B cell (primary cell): ENCODE results near the gene MAD2L1BP. TPM values are rescaled to one million over a fixed set of nuclear protein-coding genes. Genes with fewer than 3 reads are reported as not detected.

ENCODE experiments used
- ATAC-seq: fragments of 200-7000 bp; cut with Tn5 transposase; one replicate; pipeline ENCODE4 v1.10.0; 2021; ENCODE audit warnings: low read depth, mild to moderate bottlenecking, moderate number of reproducible peaks, moderate library complexity
- CTCF ChIA-PET: fragments of 350-600 bp; sonication (Branson Sonifier 250); formaldehyde crosslinking; loops from one replicate; lab custom pipeline; 2021; ENCODE audit warnings: antibody characterized with exemption, inconsistent platforms; lab: Charles Lee
- POLR2A ChIA-PET: fragments of 350-600 bp; sonication (Branson Sonifier 250); formaldehyde crosslinking; loops from one replicate; lab custom pipeline; 2021; ENCODE audit warnings: antibody characterized with exemption; lab: Charles Lee
- DNase-seq: peaks from one replicate; pipeline ENCODE4 v3.0.0; 2013
- H2AFZ ChIP-seq: 2 replicates; pipeline ENCODE4 v1.6.1; 2012; ENCODE audit warnings: mild to moderate bottlenecking, low read depth, low read length; ENCODE audit not compliant: insufficient read depth, poor library complexity, severe bottlenecking
- H3K27ac ChIP-seq, 2 donors: 1 replicate in 1 of 2; 2 replicates in 1 of 2; pipeline ENCODE4 v1.5.1; 2012 to 2013; ENCODE audit warnings: low read length in 2 of 2, mild to moderate bottlenecking in 2 of 2, moderate library complexity in 1 of 2
- H3K27me3 ChIP-seq, 4 experiments: fragments of 200-600 bp in 1 of 4; sonication (generic) in 1 of 4; replicated peaks in 1 of 4; 1 replicate in 2 of 4; 2 replicates in 2 of 4; pipeline versions ENCODE4 v1.6.1 to v1.7.0; 2013 to 2016; ENCODE audit warnings: low read length in 3 of 4, mild to moderate bottlenecking in 2 of 4, mixed read lengths in 1 of 4, moderate library complexity in 1 of 4; ENCODE audit not compliant: insufficient read depth in 4 of 4, control insufficient read depth in 3 of 4; ENCODE audit errors: control extremely low read depth in 1 of 4
- H3K36me3 ChIP-seq, 2 experiments: replicated peaks in 1 of 2; 1 replicate in 1 of 2; 2 replicates in 1 of 2; pipeline versions ENCODE4 v1.6.1 to v1.7.1; 2013; ENCODE audit warnings: low read length in 1 of 2; ENCODE audit not compliant: insufficient read depth in 2 of 2, control insufficient read depth in 1 of 2; ENCODE audit errors: control extremely low read depth in 1 of 2, extremely low read depth in 1 of 2
- H3K4me1 ChIP-seq, 2 donors: fragments of 200-600 bp in 1 of 2; sonication (generic) in 1 of 2; 1 replicate in 1 of 2; 2 replicates in 1 of 2; pipeline versions ENCODE4 v1.5.1 to v1.6.1; 2013 to 2017; ENCODE audit warnings: low read length in 2 of 2; ENCODE audit not compliant: control insufficient read depth in 2 of 2, insufficient read depth in 2 of 2
- H3K4me2 ChIP-seq: replicated peaks from 2 replicates; pipeline ENCODE3; 2012; ENCODE audit warnings: mild to moderate bottlenecking, low read depth, low read length; ENCODE audit not compliant: poor library complexity, severe bottlenecking
- H3K4me3 ChIP-seq, 5 experiments: fragments of 200-600 bp in 1 of 5; sonication (generic) in 1 of 5; 1 replicate in 3 of 5; 2 replicates in 2 of 5; pipeline versions ENCODE4 v1.5.1 to v1.7.0; 2011 to 2016; ENCODE audit warnings: low read length in 4 of 5, mild to moderate bottlenecking in 4 of 5, low read depth in 2 of 5, control low read depth in 1 of 5, moderate library complexity in 1 of 5; ENCODE audit not compliant: insufficient read depth in 1 of 5; ENCODE audit errors: control extremely low read depth in 1 of 5, extremely low read depth in 1 of 5
- H3K79me2 ChIP-seq: fragments of 200-600 bp; sonication (generic); one replicate; pipeline ENCODE4 v1.6.0; 2016; ENCODE audit warnings: low read length; ENCODE audit not compliant: control insufficient read depth, insufficient read depth
- H3K9ac ChIP-seq: fragments of 200-600 bp; sonication (generic); 2 replicates; pipeline ENCODE4 v1.6.1; 2017; ENCODE audit warnings: mild to moderate bottlenecking, low read length, moderate library complexity
- H3K9me3 ChIP-seq, 3 donors: one replicate each; pipeline versions ENCODE4 v1.6.1 to v1.7.1; 2013; ENCODE audit warnings: low read length in 2 of 3; ENCODE audit not compliant: control insufficient read depth in 2 of 3, insufficient read depth in 1 of 3; ENCODE audit errors: control extremely low read depth in 1 of 3
- H4K20me1 ChIP-seq: 2 replicates; pipeline ENCODE4 v1.6.0; 2012; ENCODE audit warnings: mild to moderate bottlenecking, low read length; ENCODE audit not compliant: insufficient read depth, control insufficient read depth, poor library complexity, severe bottlenecking
- H3K27ac Mint-ChIP-seq: one replicate; pipeline ENCODE4 v1.8.0; 2021; ENCODE audit warnings: mixed read lengths
- H3K27me3 Mint-ChIP-seq: one replicate; pipeline ENCODE4 v1.8.0; 2021; ENCODE audit warnings: mixed read lengths
- H3K4me1 Mint-ChIP-seq: one replicate; pipeline ENCODE4 v1.8.0; 2021; ENCODE audit warnings: mixed read lengths
- H3K4me3 Mint-ChIP-seq: one replicate; pipeline ENCODE4 v1.8.0; 2021; ENCODE audit warnings: mixed read lengths
- H3K9me3 Mint-ChIP-seq: one replicate; pipeline ENCODE4 v1.8.0; 2022; ENCODE audit warnings: mixed read lengths; ENCODE audit not compliant: insufficient read depth
- EZH2 ChIP-seq: IDR thresholded peaks from 2 replicates; pipeline ENCODE4 v1.6.1; 2012; ENCODE audit warnings: borderline replicate concordance, low read depth, mild to moderate bottlenecking, moderate library complexity, low read length; ENCODE audit not compliant: insufficient read depth, poor library complexity, severe bottlenecking
- WGBS: methylation state at CpG from one replicate; pipeline ENCODE4 v1.1.5; 2013; ENCODE audit warnings: missing lambda C conversion rate; ENCODE audit not compliant: insufficient coverage; 5-methylcytosine and 5-hydroxymethylcytosine counted together
- intact Hi-C: fragments of 100-400 bp; cut with micrococcal nuclease; formaldehyde crosslinking; loops from one replicate; pipeline ENCODE4 v1.10.0; 2022
- polyA plus RNA-seq: library from polyadenylated mRNA; depleted of rRNA; stranded (reverse); fragments of >200 nt; gene quantifications from 2 replicates; pipeline ENCODE4 v1.2.3, GENCODE V29; 2012
- total RNA-seq, 2 donors: library from RNA; stranded (reverse); fragments of 120-200 nt in 1 of 2; gene quantifications; 1 replicate in 1 of 2; 2 replicates in 1 of 2; pipeline versions ENCODE4 v1.2.3 to v1.2.4, GENCODE V29; 2013 to 2022
- TF ChIP-seq, protein P1 (sequence below): fragments of 200-600 bp; IDR thresholded peaks from one replicate; pipeline ENCODE4 v1.8.0; 2022; ENCODE audit warnings: antibody characterized with exemption, mild to moderate bottlenecking

MAD2L1BP gene
- total and polyA plus RNA-seq, 2 donors (not counting 1 experiment from before 2014, with no cell fraction given), result 32.7 to 35.4 TPM

GRCh38 chr6:43593938-43594337 lies 41.7 kb upstream of the MAD2L1BP start:
- intact Hi-C loops, result no loop called here
- H3K4me1 Mint-ChIP-seq, result no peaks in the 10 kb centered on the region
- POLR2A ChIA-PET, result interaction anchor here (0.6 kb wide), 1 partner anchor 11 kb away, joined by 8 read pairs; no protein-coding TSS in a partner anchor
- H3K36me3 ChIP-seq, result peaks cover 7 to 44% of the 10 kb centered on the region in 2 experiments
- H3K9me3 Mint-ChIP-seq, result no peaks in the 10 kb centered on the region
- WGBS, result no CpG with 5 or more reads among the region's 1 CpG
- H3K4me1 ChIP-seq, result no peaks in the 10 kb centered on the region
- H3K9ac ChIP-seq, result no peak overlapping the region
- peaks cover 4% of the 10 kb centered on the region for H4K20me1 ChIP-seq
- H3K27me3 Mint-ChIP-seq, result no peaks in the 10 kb centered on the region
- CTCF ChIA-PET, result interaction anchor here (1.5 kb wide), 1 partner anchor 14 kb away, joined by 3 read pairs; no protein-coding TSS in a partner anchor
- no peak overlapping the region for H3K27ac Mint-ChIP-seq
- no peak overlapping the region for H3K4me2 ChIP-seq
- no peak for TF ChIP-seq EZH2
- H2AFZ ChIP-seq, result no peak overlapping the region
- no peak overlapping the region for H3K27ac ChIP-seq
- peaks cover 54% of the 10 kb centered on the region for H3K79me2 ChIP-seq
- H3K27me3 ChIP-seq, result no peaks in the 10 kb centered on the region
- DNase-seq (no peak), ATAC-seq (no peak)
- H3K4me3 ChIP-seq, result no peak overlapping the region
- H3K9me3 ChIP-seq, result no peaks in the 10 kb centered on the region
- no peak overlapping the region for H3K4me3 Mint-ChIP-seq

- H3K9me3 ChIP-seq, result no peaks in the 10 kb centered on the region
- no peak overlapping the region for H3K27ac ChIP-seq
- WGBS, result 100% methylated on average over 1 of the region's 2 CpGs
- POLR2A ChIA-PET, result no interaction called here
- DNase-seq, result no peak
- ATAC-seq, result no peak
- no peak overlapping the region for H3K4me2 ChIP-seq
- no peak overlapping the region for H3K4me3 ChIP-seq
- no peaks in the 10 kb centered on the region for H3K4me1 ChIP-seq
- CTCF ChIA-PET, result no interaction called here
- no peak overlapping the region for H2AFZ ChIP-seq
- no peaks in the 10 kb centered on the region for H4K20me1 ChIP-seq
- no peaks in the 10 kb centered on the region for H3K9me3 Mint-ChIP-seq
- no peaks in the 10 kb centered on the region for H3K27me3 ChIP-seq
- TF ChIP-seq, protein P1, sequence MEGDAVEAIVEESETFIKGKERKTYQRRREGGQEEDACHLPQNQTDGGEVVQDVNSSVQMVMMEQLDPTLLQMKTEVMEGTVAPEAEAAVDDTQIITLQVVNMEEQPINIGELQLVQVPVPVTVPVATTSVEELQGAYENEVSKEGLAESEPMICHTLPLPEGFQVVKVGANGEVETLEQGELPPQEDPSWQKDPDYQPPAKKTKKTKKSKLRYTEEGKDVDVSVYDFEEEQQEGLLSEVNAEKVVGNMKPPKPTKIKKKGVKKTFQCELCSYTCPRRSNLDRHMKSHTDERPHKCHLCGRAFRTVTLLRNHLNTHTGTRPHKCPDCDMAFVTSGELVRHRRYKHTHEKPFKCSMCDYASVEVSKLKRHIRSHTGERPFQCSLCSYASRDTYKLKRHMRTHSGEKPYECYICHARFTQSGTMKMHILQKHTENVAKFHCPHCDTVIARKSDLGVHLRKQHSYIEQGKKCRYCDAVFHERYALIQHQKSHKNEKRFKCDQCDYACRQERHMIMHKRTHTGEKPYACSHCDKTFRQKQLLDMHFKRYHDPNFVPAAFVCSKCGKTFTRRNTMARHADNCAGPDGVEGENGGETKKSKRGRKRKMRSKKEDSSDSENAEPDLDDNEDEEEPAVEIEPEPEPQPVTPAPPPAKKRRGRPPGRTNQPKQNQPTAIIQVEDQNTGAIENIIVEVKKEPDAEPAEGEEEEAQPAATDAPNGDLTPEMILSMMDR, result no peak
- TF ChIP-seq EZH2, result no peak
- peaks cover 21 to 60% of the 10 kb centered on the region in 2 experiments for H3K36me3 ChIP-seq
- no peaks in the 10 kb centered on the region for H3K4me1 Mint-ChIP-seq
- H3K79me2 ChIP-seq, result peaks cover 13% of the 10 kb centered on the region
- intact Hi-C loops, result no loop called here
- H3K9ac ChIP-seq, result no peak overlapping the region
- no peak overlapping the region for H3K4me3 Mint-ChIP-seq
- H3K27ac Mint-ChIP-seq, result no peak overlapping the region
- H3K27me3 Mint-ChIP-seq, result no peaks in the 10 kb centered on the region
Observed at GRCh38 chr6:43600595-43600994, 35.0 kb upstream of the MAD2L1BP start.
